Measurements from ENCODE around the gene CDH13. TPM values are rescaled to one million over a fixed set of nuclear protein-coding genes. Genes with fewer than 3 reads are reported as not detected.

CDH13 gene
- total and polyA plus RNA-seq, 2 donors (not counting 3 experiments of a cell fraction or from before 2014, with no cell fraction given): 96.6 to 124 TPM

DNA sequence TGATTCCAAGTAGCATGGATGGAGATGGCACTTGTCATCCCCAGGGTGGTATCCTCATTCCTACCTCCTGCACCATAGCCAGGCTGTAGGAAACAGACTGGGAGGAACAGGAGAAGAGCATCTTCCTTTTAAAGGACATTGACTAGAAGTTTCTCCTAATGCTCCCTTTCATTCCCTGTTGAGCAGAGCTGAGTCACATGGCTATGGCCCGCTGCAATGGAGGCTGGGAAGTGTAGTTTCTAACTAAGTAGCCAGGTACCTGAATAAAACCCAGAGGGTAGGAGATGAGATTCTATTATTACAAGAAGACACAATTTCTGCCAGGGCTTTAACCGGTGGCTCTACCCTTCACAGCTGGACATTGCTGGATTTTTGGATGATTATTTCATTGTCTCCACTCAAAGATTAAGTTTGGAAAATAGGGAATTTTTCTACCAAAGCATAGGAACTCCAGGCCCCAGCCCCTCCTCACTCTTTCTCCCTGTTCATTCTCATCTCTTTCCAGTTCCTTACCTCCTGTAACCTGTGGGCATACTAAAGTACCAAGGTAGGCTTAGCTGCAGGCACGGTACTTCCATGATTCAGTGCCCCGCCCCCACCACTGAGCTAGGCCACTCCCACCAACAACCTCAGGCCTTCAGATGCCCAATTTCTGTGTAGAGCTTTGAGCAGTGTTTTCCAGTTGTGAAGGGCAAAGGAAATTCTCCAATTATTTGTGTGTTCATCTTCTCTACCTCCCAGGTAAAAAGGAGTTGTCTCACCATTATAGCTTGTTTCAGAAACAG lies 378.3 kb downstream of the CDH13 start:
- intact Hi-C loops (cut with micrococcal nuclease): no loop called here
- no peaks in the 10 kb centered on the region for H3K27me3 ChIP-seq (ENCODE audit: control insufficient read depth in 2 of 2, insufficient read depth in 2 of 2, low read length in 2 of 2)
- no peak overlapping the region for H3K9ac ChIP-seq (replicated peaks; ENCODE audit: extremely low read depth, insufficient read depth, low read length)
- no peak overlapping the region for H3K4me2 ChIP-seq (ENCODE audit: insufficient read depth, low read length)
- no peak overlapping the region for H3K4me3 ChIP-seq (replicated peaks in 1 of 3; ENCODE audit: insufficient read depth in 1 of 3, low read depth in 1 of 3, low read length in 3 of 3)
- no peaks in the 10 kb centered on the region for H3K9me1 ChIP-seq (replicated peaks; ENCODE audit: control insufficient read depth, extremely low read depth, insufficient read depth, low read length)
- H4K20me1 ChIP-seq (replicated peaks; ENCODE audit: control insufficient read depth, extremely low read depth, insufficient read depth, low read length): no peaks in the 10 kb centered on the region
- H3K36me3 ChIP-seq (ENCODE audit: control insufficient read depth in 2 of 2, extremely low read depth in 1 of 2, insufficient read depth in 2 of 2, low read length in 2 of 2): no peaks in the 10 kb centered on the region
- no peak overlapping the region for H3K27ac ChIP-seq (ENCODE audit: insufficient read depth, low read depth, low read length)
- TF ChIP-seq FOS (IDR thresholded peaks at IDR 0.05; ENCODE audit: borderline replicate concordance, insufficient read depth, low read length): no peak
- no peak for TF ChIP-seq POLR2A (IDR thresholded peaks at IDR 0.05; ENCODE audit: low read depth, low read length)
- TF ChIP-seq, protein P1, sequence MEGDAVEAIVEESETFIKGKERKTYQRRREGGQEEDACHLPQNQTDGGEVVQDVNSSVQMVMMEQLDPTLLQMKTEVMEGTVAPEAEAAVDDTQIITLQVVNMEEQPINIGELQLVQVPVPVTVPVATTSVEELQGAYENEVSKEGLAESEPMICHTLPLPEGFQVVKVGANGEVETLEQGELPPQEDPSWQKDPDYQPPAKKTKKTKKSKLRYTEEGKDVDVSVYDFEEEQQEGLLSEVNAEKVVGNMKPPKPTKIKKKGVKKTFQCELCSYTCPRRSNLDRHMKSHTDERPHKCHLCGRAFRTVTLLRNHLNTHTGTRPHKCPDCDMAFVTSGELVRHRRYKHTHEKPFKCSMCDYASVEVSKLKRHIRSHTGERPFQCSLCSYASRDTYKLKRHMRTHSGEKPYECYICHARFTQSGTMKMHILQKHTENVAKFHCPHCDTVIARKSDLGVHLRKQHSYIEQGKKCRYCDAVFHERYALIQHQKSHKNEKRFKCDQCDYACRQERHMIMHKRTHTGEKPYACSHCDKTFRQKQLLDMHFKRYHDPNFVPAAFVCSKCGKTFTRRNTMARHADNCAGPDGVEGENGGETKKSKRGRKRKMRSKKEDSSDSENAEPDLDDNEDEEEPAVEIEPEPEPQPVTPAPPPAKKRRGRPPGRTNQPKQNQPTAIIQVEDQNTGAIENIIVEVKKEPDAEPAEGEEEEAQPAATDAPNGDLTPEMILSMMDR (IDR thresholded peaks at IDR 0.05; ENCODE audit: extremely low read depth in 1 of 2, insufficient read depth in 1 of 2, low read depth in 1 of 2, low read length in 2 of 2): no peak
- TF ChIP-seq, protein P2, sequence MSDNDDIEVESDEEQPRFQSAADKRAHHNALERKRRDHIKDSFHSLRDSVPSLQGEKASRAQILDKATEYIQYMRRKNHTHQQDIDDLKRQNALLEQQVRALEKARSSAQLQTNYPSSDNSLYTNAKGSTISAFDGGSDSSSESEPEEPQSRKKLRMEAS (IDR thresholded peaks at IDR 0.05; ENCODE audit: insufficient read depth, insufficient read length): no peak
- no peak for TF ChIP-seq MYC (IDR thresholded peaks at IDR 0.05; ENCODE audit: low read depth, low read length)
- no peak for TF ChIP-seq GATA2 (IDR thresholded peaks at IDR 0.05; ENCODE audit: insufficient read depth, insufficient read length, low read depth, low read length)
- no peak overlapping the region for H2AFZ ChIP-seq (ENCODE audit: low read depth, low read length)
- dilution Hi-C loops (cut with MboI; ENCODE audit: extremely low pct_ligation_motif_present, low sequenced_read_pairs): no loop called here
- ChIA-PET POLR2A (no interaction called here), CTCF (interaction anchor here (1.2 to 1.5 kb wide), 3 partner anchors 9 to 232 kb away, joined by 3 to 4 read pairs (median 3); no protein-coding TSS in a partner anchor)
- no peaks in the 10 kb centered on the region for H3K9me3 ChIP-seq (replicated peaks; ENCODE audit: control insufficient read depth, insufficient read depth, low read length)
- peaks cover 36% of the 10 kb centered on the region for H3K4me1 ChIP-seq (ENCODE audit: control insufficient read depth, extremely low read depth, insufficient read depth, low read length)
- FAIRE-seq (no peak), DNase-seq (ENCODE audit: low read depth, low spot score) (no peak)
- no TSS peak for BruUV-seq (replicated peaks)
- no peaks in the 10 kb centered on the region for H3K79me2 ChIP-seq (ENCODE audit: control insufficient read depth, insufficient read depth, low read length)

Measured in endothelial cell of umbilical vein (primary cell).